NT2/D1 (cell line): ENCODE results near the gene DNM3.

Experiments used
- SUZ12 ChIP-seq: IDR thresholded peaks from 2 replicates; pipeline ENCODE4 v1.6.1; 2011; ENCODE audit not compliant: insufficient read length, insufficient read depth; ENCODE audit errors: extremely low read depth
- YY1 ChIP-seq: IDR thresholded peaks from 2 replicates; pipeline ENCODE4 v1.6.1; 2011; ENCODE audit not compliant: insufficient read length, insufficient read depth
- ZNF274 ChIP-seq: IDR thresholded peaks from 2 replicates; pipeline ENCODE4 v1.6.1; 2011; ENCODE audit warnings: mild to moderate bottlenecking, low read depth, low read length

DNA sequence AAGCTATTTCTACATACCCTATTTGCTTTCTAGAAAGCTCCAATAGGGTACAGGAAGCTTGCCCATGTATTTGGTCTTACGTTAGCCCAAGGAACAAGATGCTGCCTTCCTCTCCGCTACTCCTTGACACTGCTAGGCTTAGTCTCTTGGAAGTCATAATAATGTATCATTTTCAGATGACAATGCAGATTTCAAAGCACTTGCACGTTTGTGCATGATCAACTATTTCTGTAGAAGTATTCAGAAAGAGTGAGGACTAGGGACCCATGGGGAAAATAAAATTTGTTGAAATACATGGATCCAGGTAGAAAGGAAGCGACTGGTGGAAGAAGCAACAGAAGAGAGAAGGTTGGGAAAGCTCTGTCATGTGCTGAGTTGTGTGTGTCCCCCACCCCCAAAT, 367.3 kb downstream of the DNM3 start:
- TF ChIP-seq YY1 (no peak), ZNF274 (no peak), SUZ12 (no peak)
